ENCODE measurements around the gene KPNB1. TPM values are rescaled to one million over a fixed set of nuclear protein-coding genes. Genes with fewer than 3 reads are reported as not detected.

KPNB1 gene
- total and polyA plus RNA-seq, 2 of the 8 experiments (the other 6 are each of a cell fraction or from before 2014, with no cell fraction given) = 171 to 625 TPM

GRCh38 chr17:47605011-47605410 is 44.7 kb upstream of the KPNB1 start:
- no peak overlapping the region for H2BK15ac ChIP-seq (ENCODE audit: low read length)
- no peak overlapping the region; the same call in 1 of the 2 replicates for H4K8ac ChIP-seq (ENCODE audit: extremely low read depth, insufficient read depth, low read length)
- POLR2A ChIA-PET (ENCODE audit: partially characterized antibody) = interaction anchor here (1.5 kb wide), 1 partner anchor 44 kb away, joined by 3 read pairs; no protein-coding TSS in a partner anchor
- H3K4me2 ChIP-seq (ENCODE audit: insufficient read depth in 1 of 2, low read depth in 2 of 2, low read length in 2 of 2) = no peak overlapping the region
- H2BK120ac ChIP-seq (replicated peaks; ENCODE audit: low read depth, low read length) = no peak overlapping the region
- H3K14ac ChIP-seq (ENCODE audit: insufficient read length) = no peak overlapping the region
- H3K36me3 ChIP-seq (ENCODE audit: control insufficient read depth in 2 of 4, insufficient read depth in 4 of 4, low read length in 3 of 4) = peaks cover 11 to 60% (median 32%) of the 10 kb centered on the region in 4 experiments; a peak in 7 of 8 replicates
- no peak overlapping the region for H4K91ac ChIP-seq (replicated peaks; ENCODE audit: insufficient read length, low read length)
- H3K18ac ChIP-seq (ENCODE audit: extremely low read depth, low read length) = no peak overlapping the region
- WGBS, 2 experiments (ENCODE audit: extremely low coverage in 1 of 2, insufficient coverage in 1 of 2, insufficient read length in 1 of 2, insufficient replicate concordance in 2 of 2, low coverage in 1 of 2, low lambda C conversion rate in 2 of 2, missing lambda C conversion rate in 1 of 2) = 80% methylated on average over 1 of the region's 1 CpG; no CpG with 5 or more reads in 1 of the 2 experiments
- no peak overlapping the region for H3K4me3 ChIP-seq (ENCODE audit: extremely low read depth in 1 of 4, insufficient read depth in 2 of 4, low read depth in 3 of 4, low read length in 4 of 4)
- no peak overlapping the region for H2AFZ ChIP-seq (ENCODE audit: low read length)
- TF ChIP-seq NANOG (IDR thresholded peaks at IDR 0.05; ENCODE audit: insufficient read depth, low read depth, low read length, poor library complexity, severe bottlenecking) (no peak), MAX (IDR thresholded peaks at IDR 0.05) (no peak)
- no peak overlapping the region for H2BK12ac ChIP-seq (ENCODE audit: low read depth, low read length)
- CTCF ChIA-PET (ENCODE audit: partially characterized antibody) = interaction anchor here (1.0 to 3.7 kb wide), 3 partner anchors 10 to 104 kb away, joined by 3 to 22 read pairs (median 10); no protein-coding TSS in a partner anchor
- no peak overlapping the region for H2BK20ac ChIP-seq (ENCODE audit: low read length)
- FAIRE-seq (no peak), DNase-seq (ENCODE audit: low read depth in 1 of 2, low spot score in 2 of 2) (no peak)
- H2AK5ac ChIP-seq (ENCODE audit: low read depth, low read length) = no peak overlapping the region
- no peak overlapping the region for H3K56ac ChIP-seq (replicated peaks; ENCODE audit: insufficient read length, low read depth, low read length)
- H3K4ac ChIP-seq (replicated peaks; ENCODE audit: insufficient read length, low read depth, low read length) = no peak overlapping the region
- no peaks in the 10 kb centered on the region for H3K4me1 ChIP-seq (replicated peaks in 1 of 4; ENCODE audit: control insufficient read depth in 3 of 4, insufficient read depth in 4 of 4, low read length in 3 of 4)
- no peak overlapping the region for H3K9ac ChIP-seq (replicated peaks in 1 of 4; ENCODE audit: extremely low read depth in 1 of 4, low read depth in 3 of 4, low read length in 3 of 4)
- no peak overlapping the region for H2BK5ac ChIP-seq (ENCODE audit: low read depth, low read length)
- no peaks in the 10 kb centered on the region for H3K23me2 ChIP-seq (ENCODE audit: low read depth, low read length)
- H3K9me3 ChIP-seq (ENCODE audit: insufficient read depth in 2 of 2, low read depth in 1 of 2, low read length in 1 of 2) = no peaks in the 10 kb centered on the region
- peaks cover 2% of the 10 kb centered on the region in 2 experiments for H4K20me1 ChIP-seq (replicated peaks in 1 of 2; ENCODE audit: control insufficient read depth in 1 of 2, insufficient read depth in 2 of 2, low read length in 2 of 2)
- H3K79me2 ChIP-seq (ENCODE audit: control insufficient read depth in 1 of 2, insufficient read depth in 2 of 2, low read length in 2 of 2) = no peaks in the 10 kb centered on the region
- no peak overlapping the region for H3K27ac ChIP-seq (ENCODE audit: low read depth, low read length)
- H4K5ac ChIP-seq (ENCODE audit: insufficient read length, low read depth, low read length) = no peak overlapping the region
- no peaks in the 10 kb centered on the region for H3K27me3 ChIP-seq (replicated peaks in 1 of 4; ENCODE audit: control insufficient read depth in 3 of 4, extremely low read depth in 1 of 4, insufficient read depth in 3 of 4, low read length in 3 of 4)
- no peaks in the 10 kb centered on the region for H3K79me1 ChIP-seq (ENCODE audit: low read depth, low read length)
- no peak overlapping the region for H3K23ac ChIP-seq (ENCODE audit: insufficient read length)
